Activated CD8-positive, alpha-beta memory T cell treated with anti-CD3 and anti-CD28 coated beads for 24 hours (primary cell): Measurements from ENCODE around the gene PLXNA3.
"Not testable (repeated sequence)": the region's sequence is repeated elsewhere in the genome, so short reads cannot be mapped to it uniquely, and the experiment has no call there.

Experiments
- DNase-seq: peaks from one replicate; pipeline ENCODE4 v3.0.0-alpha.2; 2020

The PLXNA3 gene

GRCh38 chrX:154481911-154482601 is 24.0 kb downstream of the PLXNA3 start:
- no peak for DNase-seq

DNA sequence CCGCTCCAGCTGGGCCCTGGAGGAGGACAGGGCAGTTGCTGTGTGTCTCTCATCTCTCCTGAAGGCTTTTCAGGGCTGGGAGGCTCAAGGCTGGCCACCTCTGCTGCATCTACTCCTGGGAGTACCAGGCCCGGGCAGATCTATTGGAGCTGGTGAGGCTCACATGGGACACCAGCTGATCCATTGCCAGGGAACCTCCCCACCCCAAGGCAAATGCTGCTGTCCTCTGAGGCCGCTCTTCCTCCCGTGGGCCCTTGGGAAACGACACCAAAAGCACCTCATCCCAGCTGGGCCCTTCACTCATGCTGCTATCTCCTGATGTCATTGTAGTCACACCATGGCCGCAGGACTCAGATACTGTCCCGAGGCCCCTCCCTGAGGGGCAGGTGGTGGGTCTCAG is 24.7 kb downstream of the PLXNA3 start:
- no peak for DNase-seq

GRCh38 chrX:154483325-154483724 is 25.2 kb downstream of the PLXNA3 start:
- DNase-seq: no peak

- DNase-seq: no peak
These were observed 26.4 kb downstream of the PLXNA3 start for GRCh38 chrX:154484255-154485149.

DNA sequence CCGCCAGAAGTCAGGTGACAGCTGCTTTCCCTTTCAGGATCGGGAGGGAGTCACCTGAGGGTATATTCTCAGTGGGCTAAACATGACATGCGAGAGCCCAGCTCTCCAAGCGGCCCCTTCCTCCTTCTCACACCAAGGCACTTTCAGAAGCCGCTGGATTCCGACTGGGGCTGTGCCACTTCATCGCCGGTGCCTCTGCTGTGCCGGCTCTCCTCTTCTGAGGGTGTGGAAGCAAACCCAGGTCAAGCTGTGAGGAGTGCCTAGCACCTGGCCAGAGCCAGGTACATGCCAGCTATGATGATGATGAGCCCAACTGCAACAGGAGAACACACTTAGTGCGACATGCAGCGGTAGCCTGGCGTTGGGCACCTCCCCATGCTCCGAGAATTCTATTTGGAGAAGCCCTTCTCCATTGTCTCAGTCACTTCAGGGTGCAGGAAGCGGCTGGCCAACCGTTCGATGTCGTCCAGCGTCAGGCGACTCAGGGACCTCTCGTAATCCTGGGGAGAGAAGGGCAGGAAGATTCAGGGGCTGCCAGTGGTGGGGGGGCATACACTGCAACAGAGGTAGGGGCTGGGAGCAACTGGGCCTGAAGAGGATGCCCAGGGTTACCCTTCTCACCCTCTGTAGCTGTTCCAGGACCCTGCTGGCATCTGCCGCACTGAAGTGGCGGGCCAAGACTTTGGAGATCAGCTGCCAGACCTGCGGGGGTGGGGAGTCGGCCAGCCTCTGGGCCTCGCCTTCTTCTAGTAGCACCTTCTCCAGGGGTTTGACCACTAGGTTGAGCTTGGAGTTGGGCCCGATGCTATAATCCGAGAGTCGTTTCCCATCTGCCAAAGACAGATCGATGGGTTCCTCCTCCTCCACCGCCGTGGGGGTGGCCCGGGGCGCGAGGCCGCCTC is 27.3 kb downstream of the PLXNA3 start:
- DNase-seq: no peak

- DNase-seq: peak; percentile 76
These were observed 27.9 kb downstream of the PLXNA3 start for GRCh38 chrX:154486052-154486395.

DNA sequence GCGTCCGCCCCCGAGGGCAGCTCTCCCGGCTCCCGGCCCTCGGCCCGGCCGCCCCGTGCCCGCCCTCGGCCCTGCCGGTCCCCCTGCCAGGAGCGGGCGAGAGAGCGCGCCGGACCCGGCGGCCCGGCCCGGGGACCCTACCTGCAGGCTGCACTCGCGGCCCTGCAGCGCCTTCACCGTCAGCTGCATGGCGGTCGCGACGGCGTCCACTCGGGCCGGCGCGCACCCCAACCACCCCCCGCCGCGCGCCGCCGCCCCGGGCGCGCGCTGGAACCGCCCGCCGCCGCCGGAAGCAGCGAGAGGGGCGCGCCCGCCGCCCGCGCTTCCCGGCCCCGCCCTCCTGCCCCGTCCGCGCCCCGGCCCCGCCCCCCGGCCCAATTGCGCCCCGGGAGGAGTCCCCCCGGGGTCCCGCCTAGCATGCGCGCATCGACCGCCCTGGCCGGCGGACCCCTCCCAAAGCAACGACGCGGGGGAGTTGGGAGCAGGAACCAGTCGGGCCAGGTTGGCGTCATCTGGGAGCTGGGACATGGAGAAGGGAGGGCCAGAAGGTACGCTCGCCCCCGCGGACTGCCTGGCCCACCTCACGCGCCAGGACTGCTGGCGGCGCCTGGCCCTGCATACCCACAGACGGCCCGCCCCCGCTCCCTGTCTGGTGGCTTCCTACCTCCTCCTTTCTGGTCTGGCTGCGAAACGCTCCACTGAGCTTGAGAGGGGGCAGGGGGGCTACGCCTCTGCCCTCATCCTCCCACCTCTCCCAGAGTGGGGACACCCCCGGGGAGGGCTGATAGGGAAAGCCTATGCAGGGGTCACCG is 28.5 kb downstream of the PLXNA3 start, which contains the start of gene UBL4A:
Gene UBL4A, minus strand, starts transcription at position 220 of the 812 bp plus-strand sequence. Its CDS starts 31 bp downstream, at position 189.
- DNase-seq: peak; percentile 81

DNA sequence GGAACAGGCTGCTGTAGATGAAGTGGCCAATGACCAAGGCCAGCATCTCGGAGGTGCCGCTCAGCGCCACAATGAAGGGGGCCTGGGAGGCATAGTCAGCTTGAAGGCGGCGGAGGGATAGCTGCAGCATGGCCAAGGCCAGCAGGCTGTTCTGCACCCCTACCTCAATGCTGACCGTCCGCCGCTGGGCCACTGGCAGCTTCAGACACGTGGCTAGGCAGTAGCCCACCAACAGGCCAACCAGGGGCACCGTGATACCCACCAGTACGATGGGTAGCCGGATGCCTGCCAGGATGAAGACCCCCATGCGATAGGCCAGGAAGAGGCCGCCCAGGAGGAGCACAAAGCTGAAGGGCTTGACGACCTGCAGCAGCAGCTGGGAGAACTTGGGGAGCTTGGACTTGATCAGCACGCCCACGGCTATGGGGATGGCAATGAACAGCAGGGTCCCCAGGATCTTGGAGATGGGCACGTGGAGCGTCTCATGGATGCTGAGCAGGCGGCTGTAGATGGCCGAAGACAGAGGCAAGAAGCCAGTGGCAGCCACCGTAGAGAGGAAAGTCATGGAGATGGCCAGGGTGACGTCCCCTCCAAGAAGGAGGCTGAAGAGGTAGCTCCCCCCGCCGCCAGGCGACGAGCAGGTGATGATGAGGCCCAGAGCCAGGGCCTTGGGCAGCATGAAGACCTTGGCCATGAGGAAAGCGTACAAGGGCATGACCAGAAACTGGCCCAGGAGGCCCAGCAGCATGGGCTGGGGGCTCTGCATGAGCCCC is 29.6 kb downstream of the PLXNA3 start:
- DNase-seq: no peak

DNA sequence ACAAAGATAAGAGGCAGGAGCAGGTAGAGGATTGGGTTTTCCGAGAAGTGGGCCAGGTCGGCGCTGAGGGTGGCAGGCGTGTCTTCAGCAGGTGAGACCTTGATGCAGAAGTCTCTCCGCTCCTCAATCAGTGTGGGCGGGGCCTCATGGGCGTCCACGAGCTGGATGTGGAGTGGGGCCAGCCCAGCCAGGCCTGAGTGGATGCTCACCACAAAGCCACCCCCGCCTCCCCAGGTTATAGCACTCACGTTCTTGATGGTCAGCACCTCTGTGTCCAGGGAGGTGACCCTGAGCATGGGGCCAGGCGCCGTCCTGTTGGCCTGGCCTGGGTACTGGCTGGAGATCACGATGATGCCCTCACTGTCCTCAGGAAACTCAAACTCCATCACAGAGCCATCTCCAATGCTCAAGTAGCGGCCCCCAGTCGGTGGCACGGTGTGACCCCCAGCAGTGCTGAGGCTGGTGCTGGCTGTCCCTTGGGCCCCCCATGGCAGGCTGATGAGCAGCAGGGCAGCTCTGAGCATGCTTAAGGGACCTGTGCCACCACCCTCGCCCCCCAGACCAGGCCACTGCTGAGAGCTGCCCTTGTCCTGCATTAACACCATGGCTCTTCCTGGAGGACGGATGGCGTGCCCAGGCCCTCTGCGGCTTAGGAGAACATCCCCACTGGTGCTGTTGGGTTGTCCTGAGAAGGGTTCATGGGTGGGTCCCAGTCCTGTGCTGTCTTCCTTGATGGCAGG is 30.4 kb downstream of the PLXNA3 start:
- no peak for DNase-seq

DNA sequence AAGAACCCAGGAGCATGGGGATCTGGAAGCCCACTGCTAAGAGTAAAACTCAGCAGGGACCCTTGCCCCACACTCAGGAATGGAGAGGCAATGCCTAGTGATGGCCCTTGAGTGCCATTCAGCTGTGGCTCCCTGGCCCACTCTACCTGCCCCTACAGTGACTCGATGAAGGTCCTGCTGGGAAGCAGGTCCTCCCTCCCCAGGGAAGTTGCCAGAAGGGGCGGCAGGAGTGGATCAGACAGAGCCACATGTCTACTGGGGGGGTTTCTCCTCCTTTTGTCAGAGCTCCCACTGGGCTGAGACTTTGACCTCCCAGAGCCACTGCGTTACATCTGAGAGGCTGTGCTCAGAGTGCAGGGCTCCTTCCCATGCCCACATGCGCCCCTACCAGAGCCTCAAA is 31.1 kb downstream of the PLXNA3 start:
- no peak for DNase-seq

- DNase-seq: peak; percentile 77
These were observed 31.9 kb downstream of the PLXNA3 start for GRCh38 chrX:154490021-154490413.

- peak; percentile 90 for DNase-seq
These were observed 32.5 kb downstream of the PLXNA3 start, which contains the start of gene SLC10A3 for GRCh38 chrX:154490414-154491083. SLC10A3 (minus strand) TSS chrX:154490629; CDS start chrX:154488940, 1,689 bp downstream.

- no peak for DNase-seq
These were observed 36.6 kb downstream of the PLXNA3 start for GRCh38 chrX:154494715-154495114.

DNA sequence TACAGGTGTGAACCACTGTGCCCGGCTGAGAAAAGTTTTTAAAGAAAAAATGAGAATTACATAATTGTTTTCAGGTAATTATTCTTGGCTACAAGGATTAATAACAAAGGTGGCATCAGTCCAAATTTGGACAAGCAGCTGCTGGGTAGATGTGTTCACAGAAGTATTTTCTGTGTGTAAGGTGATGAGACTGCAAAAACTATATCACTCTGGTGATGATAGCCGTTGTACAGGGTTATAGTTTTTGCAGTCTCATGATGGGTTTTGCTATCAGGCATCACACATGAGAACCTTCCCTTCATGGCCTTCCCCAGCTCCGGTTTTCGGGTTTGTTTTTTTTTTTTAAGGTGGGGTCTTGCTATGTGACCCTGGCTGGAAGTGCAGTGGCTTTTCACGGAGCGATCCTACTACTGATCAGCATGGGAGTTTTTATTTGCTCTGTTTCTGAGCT is 37.4 kb downstream of the PLXNA3 start:
- no peak for DNase-seq

DNA sequence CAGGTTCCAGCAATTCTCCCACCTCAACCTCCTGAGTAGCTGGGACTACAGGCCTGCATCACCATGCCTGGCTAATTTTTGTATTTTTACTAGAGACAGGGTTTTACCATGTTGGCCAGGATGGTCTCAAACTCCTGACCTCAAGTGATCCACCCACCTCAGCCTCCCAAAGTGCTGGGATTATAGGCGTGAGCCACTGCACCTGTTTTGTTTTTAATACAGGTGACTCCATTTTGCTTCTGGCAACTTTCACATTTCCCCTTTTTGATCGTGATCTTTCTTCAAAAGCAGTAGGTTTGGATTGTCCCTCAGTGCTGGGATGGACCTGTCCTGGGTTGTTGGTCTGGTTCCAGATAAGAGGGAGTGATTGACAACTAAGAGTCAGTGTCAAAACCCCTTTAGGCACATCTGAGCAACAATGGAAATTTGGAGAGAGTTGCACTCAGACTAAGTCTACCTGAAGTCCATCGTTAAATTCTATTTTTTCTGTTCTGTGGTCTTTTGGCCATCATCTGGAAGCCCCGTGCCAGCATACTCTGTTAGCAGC is 38.6 kb downstream of the PLXNA3 start:
- not testable (repeated sequence) for DNase-seq

DNA sequence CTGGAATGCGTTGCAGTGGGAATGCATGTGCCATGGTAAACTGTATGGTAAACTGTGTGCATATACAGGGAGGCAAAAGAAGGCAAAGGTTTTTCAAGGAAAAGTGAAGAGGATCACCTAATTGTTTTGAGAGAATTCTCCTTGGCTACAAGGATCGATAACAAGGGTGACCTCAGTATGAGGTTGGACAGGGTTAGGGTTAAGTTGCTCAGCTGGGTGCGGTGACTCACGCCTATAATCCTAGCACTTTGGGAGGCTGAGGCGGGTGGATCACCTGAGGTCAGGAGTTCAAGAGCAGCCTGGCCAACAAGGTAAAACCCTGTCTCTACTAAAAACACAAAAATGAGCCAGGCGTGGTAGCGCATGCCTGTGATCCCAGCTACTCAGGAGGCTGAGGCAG is 43.3 kb downstream of the PLXNA3 start:
- not testable (repeated sequence) for DNase-seq

DNA sequence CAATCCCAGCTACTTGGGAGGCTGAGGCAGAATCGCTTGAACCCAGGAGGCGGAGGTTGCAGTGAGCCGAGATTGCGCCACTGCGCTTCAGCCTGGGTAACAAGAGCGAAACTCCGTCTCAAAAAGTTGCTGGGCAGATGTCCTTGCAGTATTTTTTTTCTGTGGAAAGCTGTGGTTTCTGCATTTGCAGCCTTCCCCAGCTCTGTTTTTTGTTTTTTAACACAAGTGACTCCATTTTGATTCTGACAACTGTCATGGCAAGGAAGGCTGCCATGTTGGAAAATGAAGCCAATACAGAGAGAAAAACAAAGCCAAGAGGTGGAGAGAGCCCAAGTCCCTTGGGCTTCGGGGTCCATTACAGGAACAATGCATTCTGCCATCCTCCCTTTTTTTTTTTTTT is 44.0 kb downstream of the PLXNA3 start:
- no peak for DNase-seq

- DNase-seq: no peak
These were observed 44.9 kb downstream of the PLXNA3 start for GRCh38 chrX:154502989-154503388.

DNA sequence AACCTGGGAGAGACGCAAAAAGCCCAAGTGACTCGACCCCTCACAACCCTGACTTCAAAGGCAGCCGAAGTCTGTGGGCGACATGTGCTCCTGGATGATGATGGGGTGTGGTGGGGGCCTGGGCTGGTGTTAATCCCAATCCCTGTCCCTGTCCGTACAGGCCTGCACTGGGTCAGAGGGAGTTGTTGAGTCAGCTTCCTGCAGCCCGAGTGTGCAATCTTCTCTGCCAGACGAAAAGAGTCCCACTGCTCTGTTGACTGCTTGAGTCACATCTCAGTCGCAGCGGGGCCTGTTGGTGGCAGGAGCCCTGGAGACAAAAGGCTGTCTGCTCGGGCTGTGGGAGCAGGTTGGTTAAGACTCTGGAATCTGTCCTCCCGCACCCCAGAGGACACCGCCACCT is 47.7 kb downstream of the PLXNA3 start:
- no peak for DNase-seq
